Activated T-cell treated with anti-CD3 and anti-CD28 coated beads for 1 hour (primary cell): ENCODE data around the gene STX1B.
"Not testable (repeated sequence)": the region's sequence is repeated elsewhere in the genome, so short reads cannot be mapped to it uniquely, and the experiment has no call there.

ENCODE experiments used
- DNase-seq: peaks from one replicate; pipeline ENCODE4 v3.0.0-alpha.2; 2020; ENCODE audit warnings: low read depth

STX1B gene

DNA sequence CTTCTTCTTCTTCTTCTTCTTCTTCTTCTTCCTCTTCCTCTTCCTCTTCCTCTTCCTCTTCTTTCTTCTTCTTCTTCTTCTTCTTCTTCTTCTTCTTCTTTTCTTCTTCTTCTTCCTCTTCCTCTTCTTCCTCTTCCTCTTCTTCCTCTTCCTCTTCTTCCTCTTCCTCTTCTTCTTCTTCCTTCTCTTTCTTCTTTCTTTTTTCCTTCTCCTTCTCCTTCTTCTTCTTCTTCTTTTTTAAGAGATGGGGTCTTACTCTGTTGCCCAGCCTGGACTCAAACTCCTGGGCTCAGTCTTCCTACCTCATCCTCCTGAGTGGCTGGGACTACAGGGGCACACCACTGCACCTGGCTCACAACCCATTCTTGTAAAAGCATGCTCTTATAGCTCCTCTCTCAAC, 2.9 kb upstream of the STX1B start:
- not testable (repeated sequence) for DNase-seq

DNA sequence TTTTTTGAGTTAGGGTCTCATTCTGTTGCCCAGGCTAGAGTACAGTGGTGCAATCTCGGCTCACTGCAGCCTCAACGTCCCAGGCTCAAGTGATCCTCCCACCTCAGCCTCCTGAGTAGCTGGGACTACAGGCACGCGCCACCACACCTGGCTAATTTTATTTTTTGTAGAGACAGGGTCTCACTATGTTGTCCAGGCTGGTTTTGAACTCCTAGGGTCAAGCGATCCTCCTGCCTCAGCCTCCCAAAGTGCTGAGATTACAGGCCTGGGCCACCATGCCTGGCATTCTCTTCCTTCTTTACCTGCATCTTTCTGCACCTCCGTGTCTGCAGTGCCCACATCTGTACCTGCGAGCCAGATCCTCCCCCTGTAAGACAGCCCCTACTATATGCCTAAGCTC, 1.4 kb upstream of the STX1B start:
- DNase-seq: not testable (repeated sequence)

DNA sequence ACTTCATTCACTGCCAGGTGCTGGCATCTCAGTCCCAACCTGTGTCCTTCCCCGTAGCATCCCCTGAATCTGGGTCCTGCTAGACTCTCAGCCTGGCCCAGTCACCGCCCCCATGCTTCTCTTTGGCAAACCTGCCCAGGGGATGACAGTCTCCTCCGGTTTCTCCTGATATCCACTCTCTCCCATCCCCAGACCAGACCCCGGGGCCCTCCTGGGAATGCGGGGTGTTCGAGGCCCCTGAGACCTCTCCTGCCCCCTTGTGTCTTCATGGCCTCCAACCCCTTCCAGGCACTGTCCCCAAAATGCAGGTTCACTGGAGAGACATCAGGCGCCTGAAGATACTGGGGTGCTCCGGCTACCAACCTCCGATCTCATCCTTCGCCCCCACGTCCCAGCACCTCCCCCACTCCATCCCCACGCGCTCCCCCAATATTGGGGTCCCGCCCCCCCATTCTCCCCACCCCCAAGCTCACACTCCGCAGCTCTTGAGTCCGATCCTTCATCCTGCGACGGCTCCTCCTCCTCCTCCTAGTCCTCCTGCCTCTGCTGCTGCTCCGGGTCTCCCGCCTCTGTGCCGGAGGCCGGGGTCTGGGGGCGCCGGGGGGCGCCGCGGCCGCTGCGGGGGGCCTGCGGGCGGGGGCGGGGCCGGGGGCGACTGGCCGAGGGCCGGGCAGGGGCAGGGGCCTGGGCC, 399 bp downstream of the STX1B start:
- no peak for DNase-seq

DNA sequence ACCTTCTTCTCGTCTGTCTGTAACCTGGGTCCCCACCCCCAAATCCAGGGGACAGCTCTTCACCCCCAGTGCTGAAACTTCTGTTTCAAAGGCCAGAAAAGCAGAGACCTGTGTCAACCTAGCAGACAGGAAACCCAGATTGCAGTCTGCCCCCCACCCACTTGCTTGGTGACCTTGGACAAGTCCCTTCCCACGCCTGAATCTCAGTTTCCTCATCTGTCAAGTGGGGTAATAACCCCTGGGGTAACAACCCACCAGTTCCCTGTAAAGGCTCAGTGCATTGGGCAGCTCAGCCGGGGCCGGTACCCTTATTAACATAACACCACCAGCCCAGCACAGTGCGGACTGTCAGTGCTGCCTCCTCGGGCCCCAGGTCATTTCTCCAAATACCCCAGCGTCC, 1.3 kb downstream of the STX1B start:
- no peak for DNase-seq

DNA sequence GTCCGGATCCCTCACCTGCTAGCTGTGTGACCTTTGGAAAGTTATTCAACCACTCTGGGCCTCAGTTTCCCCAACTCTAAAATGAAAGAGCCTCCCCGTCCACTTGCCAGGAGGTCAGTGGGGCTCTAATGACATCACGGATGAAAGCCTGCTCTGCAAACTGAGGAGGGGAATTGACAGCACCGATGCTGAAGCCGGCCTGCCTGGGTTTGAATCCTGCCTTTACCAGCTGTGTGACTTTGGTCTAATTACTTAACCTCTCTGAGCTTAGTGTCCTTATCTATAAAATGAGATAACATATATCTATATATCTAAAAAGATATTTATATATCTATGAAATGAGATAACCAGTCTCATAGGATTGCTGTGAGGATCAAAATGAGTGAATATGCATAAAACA, 1.9 kb downstream of the STX1B start:
- DNase-seq: no peak

DNA sequence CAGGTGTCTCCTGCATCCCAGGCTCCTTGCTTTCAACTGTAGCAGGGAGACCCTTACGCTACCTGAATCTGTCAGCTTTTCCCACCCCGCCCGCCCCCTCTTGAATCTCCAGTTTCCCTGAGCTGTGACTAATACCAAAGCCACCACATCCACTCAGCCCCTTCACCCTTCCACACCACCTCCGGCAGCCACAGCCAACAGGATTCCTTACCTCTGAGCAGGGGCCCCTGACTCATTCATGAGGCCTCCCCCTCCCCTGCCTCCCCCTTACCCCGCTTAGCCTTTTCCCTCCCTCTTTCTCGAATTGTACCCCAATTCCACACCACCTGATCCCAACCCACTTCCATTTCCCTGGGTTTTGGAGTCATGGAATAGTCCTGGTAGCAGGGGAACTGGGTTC, 2.3 kb downstream of the STX1B start:
- no peak for DNase-seq

DNA sequence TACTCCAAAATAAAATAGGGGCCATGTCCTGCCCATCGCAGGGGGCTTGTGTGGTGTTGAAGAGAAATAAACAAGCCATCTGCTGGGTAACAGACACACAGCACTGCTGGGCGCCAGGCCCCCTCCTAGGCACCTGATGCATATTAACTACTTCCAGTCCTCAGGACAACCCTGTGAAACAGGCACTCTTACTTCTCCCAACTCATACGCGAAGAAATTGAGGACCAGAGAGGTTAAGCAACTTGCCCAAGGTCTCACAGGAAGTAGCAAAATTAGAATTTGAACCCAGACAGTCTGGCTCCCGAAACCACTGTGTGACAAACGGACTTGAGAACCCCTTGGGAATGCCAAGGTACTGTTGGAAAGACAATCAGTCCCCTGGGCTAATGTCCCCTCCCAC, 2.8 kb downstream of the STX1B start:
- no peak for DNase-seq

DNA sequence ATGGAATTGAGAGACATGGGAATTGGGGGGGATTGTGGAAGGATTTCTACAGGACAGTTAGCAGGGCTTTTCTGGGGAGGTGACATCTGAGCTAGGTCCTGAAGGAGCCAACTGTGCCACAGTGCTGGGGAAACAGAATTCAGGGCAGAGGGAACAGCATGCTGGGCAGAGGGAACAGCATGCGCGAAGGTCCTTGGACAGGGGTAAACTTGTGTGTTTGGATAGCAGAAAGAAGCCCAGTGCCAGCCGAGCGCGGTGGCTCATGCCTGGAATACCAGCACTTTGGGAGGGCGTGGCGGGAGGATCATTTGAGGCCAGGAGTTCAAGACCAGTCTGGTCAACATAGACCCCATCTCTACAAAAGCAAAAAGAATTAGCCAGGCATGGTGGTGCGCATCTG, 3.8 kb downstream of the STX1B start:
- DNase-seq: no peak

DNA sequence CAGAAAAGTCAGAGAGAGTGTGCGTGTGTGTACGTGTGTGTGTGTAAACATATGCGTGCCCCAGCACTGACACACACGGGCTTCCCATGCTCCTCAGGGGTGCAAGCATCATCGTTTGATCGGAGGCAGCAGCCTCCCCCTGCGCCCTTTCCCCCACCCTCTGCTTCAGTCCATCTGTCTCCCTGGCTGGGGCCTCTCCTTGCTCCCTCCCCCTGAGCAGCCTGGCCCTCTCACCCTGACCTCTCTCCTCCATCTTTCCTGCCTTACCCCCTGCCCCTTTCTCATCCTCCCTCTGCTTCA, 4.4 kb downstream of the STX1B start:
- DNase-seq: no peak

DNA sequence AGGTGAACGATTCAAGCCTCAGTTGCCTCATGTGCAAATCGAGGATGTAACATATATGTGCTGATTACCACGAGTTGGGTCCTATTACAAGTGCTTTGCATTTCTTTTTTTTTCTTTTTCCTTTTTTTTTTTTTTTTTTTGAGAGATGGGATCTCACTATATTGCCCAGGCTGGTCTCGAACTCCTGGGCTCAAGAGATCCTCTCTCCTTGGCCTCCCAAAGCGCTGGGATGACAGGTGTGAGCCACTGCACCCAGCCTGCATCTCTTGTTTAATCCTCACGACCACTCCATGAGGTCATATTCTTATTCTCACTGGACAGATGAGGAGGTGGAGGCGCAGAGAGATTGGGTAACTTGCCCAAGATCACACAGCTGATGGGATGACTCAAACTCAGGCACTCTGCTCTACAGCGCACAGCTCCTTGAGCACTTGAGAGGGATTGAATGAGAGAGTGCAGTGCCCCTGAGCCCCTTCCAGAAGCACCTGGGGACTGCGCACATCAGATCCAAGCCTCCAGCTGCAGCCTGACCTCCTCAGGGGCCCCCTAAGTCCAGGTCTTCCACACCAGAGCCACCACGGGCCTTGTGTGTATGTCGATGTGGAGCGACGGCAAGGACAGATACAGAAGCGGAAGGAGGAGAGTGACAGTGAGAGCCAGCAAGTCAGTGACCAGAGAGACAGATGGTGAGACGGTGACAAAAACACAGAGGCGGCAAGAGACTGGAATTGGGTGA, 4.9 kb downstream of the STX1B start:
- no peak for DNase-seq

DNA sequence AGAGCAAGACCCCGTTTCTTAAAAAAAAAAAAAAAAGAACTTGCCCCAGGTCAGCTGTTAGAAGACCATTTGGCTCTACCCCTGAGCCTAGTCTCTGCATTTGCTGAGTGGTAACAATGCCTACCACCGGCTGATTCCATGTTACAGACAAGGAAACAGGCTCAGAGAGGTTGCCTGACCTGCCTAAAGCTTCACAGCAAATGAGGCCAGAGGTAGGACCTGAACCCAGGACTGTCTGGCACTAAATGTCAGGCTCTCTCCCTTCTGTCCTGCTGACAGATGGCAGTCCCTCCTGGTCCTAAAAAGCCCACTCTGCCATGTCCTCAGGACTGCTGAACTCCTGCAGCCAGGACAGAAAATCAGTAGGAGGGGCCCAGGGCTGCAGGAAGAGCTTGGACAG, 5.8 kb downstream of the STX1B start:
- DNase-seq: no peak

DNA sequence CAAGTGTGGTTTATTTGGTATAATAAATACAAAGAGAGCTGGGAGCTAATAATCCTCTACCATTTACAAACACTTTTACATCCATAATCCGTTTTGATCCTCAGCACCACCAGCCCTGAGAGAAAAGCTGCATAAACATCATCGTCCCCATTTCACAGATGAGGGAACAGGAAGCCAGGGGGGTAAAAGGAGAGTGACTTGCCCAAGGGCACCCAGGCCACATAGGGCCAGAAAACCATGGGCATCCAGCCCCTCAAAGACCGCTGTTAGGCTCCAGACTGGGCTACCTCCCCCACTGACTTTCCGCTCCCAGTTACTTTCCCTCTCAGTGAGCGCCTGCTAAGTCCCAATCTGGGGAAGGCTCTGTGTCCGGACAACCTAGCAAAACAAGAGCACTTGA, 6.7 kb downstream of the STX1B start:
- no peak for DNase-seq

DNA sequence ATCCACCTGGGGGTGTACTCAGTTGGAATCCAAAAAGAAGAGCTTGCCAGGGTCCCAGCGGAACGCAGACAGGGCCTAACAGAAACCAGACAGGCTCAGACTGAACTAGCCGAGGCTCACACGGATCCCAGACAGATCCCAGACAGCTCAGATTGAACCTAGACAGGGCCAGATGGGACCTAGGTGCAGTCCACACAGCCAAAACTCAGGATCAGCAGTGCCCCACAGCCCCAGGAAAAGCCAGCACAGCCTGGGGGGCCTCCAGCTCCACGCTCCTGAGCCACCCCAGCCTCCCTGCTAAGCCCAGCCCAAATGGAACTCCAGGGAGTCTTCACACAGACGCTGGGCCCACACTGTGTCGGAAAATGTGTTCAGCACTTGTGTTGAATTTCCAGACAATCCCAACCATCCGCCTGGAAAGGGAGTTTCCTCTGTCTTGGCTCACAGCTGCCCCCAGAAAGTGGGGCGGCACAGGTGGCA, 7.5 kb downstream of the STX1B start:
- no peak for DNase-seq

DNA sequence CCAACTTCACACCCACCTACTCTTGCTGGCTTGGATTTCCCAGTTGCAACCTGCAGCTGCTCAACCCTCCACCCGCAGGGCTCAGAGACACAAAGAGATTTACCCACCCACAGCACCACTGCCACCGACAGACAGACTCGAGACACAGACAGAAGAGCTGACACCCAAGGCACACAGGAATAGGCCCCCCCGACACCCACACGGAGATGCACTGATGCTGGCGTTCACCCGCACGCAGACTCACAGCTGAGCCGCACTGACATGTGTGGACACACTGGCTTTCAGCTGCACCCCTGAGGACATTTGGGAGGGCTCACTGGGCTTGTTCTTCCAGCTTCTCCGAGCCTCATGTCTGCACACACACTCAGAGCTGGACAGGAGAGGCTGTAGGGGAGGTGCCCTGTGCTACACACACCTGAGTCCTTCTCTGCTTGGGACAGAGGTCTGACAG, 8.2 kb downstream of the STX1B start:
- no peak for DNase-seq

DNA sequence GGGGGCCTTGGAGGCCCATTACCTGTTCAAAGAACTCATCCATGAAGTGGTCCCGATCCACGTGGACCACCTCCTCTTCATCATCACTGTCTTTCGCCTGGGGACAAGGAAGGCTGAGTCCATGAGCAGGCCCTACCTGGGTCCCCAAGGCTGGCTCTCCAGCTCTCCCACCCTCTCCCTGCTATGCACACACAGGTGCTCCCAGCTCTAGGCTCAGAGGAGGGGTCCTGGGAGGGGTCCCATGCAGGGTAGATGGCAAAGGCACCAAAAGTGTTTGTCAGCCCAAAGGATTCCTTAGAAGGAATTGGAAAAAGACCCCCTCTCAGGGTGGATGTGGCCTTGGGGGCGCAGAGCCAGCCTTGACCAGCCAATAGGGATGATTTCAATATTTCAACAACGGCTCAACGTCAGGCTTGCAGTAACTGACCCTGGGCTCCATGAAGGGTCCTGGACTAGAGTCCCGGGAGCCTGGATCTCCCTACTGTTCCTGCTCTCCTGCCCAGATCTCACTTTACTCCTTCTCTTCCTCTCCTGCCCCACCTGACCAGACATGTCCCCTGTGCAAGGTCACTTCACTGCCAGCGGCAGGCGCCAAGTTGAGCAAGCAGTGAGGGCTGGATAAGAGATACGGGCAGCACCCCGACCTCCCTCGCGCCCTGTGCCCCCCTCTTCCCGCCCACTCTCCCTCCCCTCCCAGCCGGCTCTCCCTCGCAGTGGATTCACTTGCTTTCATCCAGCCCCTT, 8.8 kb downstream of the STX1B start:
- DNase-seq: no peak

DNA sequence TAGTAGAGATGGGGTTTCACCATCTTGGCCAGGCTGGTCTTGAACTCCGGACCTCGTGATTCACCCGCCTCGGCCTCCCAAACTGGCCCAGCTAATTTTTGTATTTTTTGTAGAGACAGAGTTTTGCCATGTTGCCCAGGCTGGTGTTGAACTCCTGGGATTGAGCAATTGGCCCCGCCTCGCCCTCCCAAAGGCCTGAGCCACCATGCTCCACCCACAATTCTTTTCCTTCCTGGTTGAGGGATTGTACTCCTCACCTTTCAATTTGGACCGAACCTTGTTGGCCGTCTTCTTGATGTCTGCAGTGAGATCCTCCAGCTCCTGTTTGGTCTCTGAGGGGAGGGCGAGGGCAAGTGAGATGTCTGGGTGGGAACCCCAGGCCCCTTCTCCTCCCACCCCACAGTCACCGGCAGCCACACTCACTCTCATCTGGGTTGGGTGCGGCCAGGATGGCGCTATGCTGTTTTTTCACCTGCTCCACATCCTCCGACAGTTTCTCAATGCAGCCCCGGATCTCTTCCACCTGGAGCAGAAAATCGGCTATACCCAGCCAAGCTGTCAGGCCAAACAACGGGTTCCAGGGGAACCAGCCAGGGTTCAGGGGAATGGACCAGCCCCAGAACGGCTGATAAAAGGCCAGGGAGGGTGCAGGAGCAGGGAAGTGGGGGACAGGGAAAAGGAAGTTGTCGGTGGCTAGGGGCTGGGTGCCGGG, 9.6 kb downstream of the STX1B start:
- DNase-seq: no peak

DNA sequence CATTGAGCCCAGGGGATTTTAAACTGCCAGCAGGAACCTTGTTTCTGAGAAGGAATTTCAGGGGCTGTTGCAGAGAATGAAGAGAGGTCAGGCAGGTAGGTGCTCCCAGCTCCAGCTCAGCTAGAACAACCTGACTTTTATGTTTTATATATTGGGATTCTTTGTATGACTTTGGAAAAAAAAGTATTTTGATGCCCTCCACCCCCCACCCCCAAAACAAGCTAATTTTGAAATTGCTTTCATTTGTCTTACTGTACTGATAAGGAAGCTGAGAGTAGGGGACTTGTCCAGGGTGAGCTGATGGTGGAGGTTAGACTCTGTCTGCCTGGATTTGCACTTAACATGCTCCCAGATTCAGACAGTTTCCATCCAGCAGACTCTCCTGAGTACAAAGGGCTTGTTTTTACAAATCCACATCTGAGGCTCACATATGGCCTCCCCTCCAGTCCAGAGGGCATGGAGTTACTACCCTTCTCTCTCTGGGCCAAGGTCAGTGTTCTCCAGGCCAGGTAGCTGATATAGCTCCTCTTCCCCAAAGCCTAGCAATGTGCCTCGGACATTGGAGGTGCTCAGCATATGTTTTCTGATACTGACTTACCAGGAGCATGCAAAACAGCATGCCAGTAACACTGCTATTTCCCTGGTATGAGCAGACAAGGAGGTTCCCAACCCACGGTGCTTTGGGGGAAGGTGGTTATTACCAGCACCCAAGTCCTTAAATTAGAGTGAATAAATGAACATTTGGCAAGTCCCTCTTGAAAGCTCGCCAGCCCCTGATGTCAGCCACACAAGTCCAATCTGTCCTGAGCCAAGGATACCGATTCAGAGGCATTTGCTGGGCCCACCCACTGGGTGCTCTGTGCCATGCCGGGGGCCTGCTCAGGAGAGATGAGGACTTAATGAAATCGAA, 11.3 kb downstream of the STX1B start:
- no peak for DNase-seq

DNA sequence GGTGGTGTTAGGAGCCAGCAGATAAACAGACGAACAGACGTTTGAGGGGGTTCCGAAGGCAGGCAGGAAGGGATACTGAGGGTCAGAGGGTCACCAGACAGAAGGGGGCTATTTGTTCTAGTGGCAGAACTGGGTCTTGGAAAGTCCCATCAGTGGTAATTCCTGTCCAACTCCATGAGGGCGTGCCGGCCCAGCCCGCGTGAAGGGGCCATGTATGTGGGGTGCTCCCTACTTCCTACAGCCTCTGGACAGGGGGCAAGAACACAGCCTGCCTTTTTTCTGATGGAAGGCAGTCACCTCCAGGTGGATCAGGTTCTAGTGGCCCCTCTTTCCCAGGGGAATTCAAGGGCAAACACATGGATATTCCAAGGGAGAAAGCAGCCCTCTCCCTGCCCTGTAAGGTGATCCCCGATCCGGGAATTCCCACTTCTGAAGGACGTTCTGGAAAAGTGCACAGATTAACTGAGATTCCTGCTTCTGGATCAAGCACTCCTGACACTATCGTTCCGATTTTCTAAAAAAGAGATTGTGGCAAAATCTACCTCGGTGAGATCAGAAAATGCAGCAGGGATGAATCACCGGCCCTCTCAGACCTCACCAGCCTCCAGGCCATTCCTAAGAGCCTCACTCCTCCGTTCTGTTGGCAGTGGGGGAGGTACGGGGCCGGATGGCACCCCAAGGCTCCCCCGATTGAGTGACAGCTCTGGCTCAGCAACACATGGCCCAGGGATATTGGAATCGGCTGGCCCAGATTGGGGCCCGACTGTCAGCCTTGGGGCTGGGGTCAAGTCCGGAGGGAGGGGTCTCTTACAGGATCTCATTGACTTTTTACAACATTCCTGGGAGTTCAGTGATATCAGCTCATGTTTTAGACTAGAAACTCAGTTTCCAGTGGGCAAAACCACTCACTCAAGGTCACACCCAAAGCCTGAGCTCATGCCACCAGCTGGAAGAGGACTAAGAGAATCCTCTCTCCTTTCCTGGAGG, 12.4 kb downstream of the STX1B start:
- DNase-seq: no peak

DNA sequence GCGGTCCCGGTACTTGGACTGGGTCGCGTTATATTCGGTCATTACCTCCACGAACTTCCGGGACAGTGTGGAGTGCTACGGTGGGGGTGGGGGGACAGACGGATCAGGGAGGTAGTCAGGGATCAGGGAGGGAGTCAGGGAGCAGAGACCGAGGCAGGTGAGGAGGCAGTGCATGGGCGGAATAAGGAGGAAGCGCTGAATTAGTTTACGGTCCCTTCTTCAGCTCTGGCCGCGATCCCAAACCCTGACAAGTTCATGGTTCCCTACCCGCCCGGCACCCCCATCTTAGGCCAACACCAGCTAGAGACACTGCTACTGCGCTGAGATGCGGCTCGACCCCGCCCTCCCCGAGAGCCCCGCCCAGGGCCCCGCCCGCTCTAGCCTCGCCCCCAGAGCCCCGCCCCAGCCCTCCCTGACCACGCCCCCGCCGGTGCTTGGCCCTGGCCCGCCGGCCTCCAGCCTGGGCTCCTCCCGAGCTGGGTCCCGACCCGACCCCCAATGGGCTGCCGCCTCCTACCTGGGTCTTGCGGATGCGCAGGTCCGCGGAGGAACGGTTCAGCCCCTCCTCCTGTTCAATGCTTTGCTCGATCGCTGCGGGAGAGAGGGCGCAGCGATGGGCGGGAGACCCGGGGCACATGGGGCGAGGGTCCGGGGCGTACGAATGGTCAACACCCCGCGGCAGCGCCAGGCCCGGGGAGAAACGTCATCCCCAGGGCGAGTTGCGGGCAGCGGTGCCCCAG, 13.3 kb downstream of the STX1B start:
- DNase-seq: peak; percentile 82
